ENCODE data around the gene VPS41.

DNA sequence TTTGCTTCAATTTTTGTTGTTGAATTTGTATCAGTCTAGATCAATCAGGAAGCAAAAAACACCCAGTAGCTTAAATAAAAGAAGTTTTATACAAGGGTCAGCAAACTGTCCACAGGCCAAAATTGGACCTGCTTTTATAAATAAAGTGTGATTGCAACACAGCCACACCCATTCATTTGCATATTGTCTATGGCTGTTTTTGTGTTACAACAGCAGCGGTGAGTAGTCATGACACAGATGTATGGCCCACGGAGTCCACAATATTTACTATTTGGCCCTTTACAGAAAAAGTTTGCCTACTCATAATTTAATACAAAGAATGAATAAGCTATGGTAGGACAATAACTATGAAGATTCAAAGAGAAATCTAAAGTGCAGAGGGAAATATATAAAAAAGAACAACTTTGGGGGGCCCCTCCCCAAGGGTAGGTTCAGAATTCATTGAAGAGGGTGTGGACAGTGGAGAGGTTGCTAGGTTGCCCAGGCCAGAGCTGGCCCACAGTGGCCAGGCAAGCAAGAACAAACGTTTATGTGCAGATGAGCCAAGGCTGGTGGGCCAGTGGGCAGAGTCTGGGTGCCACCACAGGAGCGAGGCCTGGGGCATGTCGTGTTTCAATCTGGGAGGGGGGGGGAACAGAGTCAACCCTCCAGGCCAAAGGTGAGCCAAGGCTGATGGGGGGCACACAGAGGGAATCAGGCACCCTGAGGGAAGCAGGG, 230.9 kb downstream of the VPS41 start:
- TF ChIP-seq, protein P1, sequence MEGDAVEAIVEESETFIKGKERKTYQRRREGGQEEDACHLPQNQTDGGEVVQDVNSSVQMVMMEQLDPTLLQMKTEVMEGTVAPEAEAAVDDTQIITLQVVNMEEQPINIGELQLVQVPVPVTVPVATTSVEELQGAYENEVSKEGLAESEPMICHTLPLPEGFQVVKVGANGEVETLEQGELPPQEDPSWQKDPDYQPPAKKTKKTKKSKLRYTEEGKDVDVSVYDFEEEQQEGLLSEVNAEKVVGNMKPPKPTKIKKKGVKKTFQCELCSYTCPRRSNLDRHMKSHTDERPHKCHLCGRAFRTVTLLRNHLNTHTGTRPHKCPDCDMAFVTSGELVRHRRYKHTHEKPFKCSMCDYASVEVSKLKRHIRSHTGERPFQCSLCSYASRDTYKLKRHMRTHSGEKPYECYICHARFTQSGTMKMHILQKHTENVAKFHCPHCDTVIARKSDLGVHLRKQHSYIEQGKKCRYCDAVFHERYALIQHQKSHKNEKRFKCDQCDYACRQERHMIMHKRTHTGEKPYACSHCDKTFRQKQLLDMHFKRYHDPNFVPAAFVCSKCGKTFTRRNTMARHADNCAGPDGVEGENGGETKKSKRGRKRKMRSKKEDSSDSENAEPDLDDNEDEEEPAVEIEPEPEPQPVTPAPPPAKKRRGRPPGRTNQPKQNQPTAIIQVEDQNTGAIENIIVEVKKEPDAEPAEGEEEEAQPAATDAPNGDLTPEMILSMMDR (IDR thresholded peaks at IDR 0.05; ENCODE audit: borderline replicate concordance, extremely low read depth, low read length, poor library complexity, severe bottlenecking) = no peak
- TF ChIP-seq EZH2 (IDR thresholded peaks at IDR 0.05; ENCODE audit: borderline replicate concordance, low read depth, low read length, severe bottlenecking) = no peak

Measured in DND-41 (cell line).